CD4-positive, alpha-beta memory T cell (primary cell): Measurements from ENCODE around the gene NRARP. TPM values are rescaled to one million over a fixed set of nuclear protein-coding genes. Genes with fewer than 3 reads are reported as not detected.

ENCODE experiments used
- CTCF ChIA-PET: fragments of 350-600 bp; sonication (Branson Sonifier 250); formaldehyde crosslinking; loops from one replicate; lab custom pipeline; 2021; ENCODE audit warnings: inconsistent platforms; ENCODE audit not compliant: partially characterized antibody; lab: Charles Lee
- POLR2A ChIA-PET: fragments of 350-600 bp; sonication (Branson Sonifier 250); formaldehyde crosslinking; loops from one replicate; lab custom pipeline; 2021; ENCODE audit not compliant: partially characterized antibody; lab: Charles Lee
- DNase-seq, 5 donors: peaks; one replicate each; pipeline versions ENCODE4 v3.0.0 to v3.0.0-alpha.2; 2020 to 2022; ENCODE audit warnings: mixed read lengths in 1 of 5
- H3K27ac ChIP-seq: one replicate; pipeline ENCODE4 v1.7.0; 2013; ENCODE audit warnings: low read depth, low read length
- H3K27me3 ChIP-seq: 2 replicates; pipeline ENCODE4 v1.7.0; 2013; ENCODE audit warnings: mild to moderate bottlenecking, low read length, moderate library complexity; ENCODE audit not compliant: insufficient read depth
- H3K36me3 ChIP-seq: 2 replicates; pipeline ENCODE4 v1.7.0; 2013; ENCODE audit warnings: mild to moderate bottlenecking, low read length, moderate library complexity; ENCODE audit not compliant: insufficient read depth
- H3K4me1 ChIP-seq: 2 replicates; pipeline ENCODE4 v1.7.0; 2013; ENCODE audit warnings: mild to moderate bottlenecking, low read length, moderate library complexity; ENCODE audit not compliant: insufficient read depth
- H3K4me3 ChIP-seq, 2 donors: one replicate each; pipeline ENCODE4 v1.7.0; 2013; ENCODE audit warnings: low read length in 2 of 2, mild to moderate bottlenecking in 1 of 2
- H3K9me3 ChIP-seq, 2 donors: one replicate each; pipeline ENCODE4 v1.7.0; 2013; ENCODE audit warnings: low read length in 2 of 2, control low read depth in 1 of 2; ENCODE audit not compliant: control insufficient read depth in 1 of 2
- H3K27ac Mint-ChIP-seq, 7 donors: one replicate each; pipeline ENCODE4 v1.8.0; 2020 to 2021; ENCODE audit warnings: mixed read lengths in 7 of 7, mild to moderate bottlenecking in 6 of 7, inconsistent platforms in 3 of 7, moderate library complexity in 3 of 7
- H3K27me3 Mint-ChIP-seq, 2 donors: one replicate each; pipeline ENCODE4 v1.8.0; 2020 to 2021; ENCODE audit warnings: mixed read lengths in 2 of 2
- H3K36me3 Mint-ChIP-seq, 2 donors: one replicate each; pipeline ENCODE4 v1.8.0; 2020 to 2021; ENCODE audit warnings: mixed read lengths in 2 of 2, inconsistent platforms in 1 of 2, mild to moderate bottlenecking in 1 of 2
- H3K4me1 Mint-ChIP-seq, 4 donors: one replicate each; pipeline ENCODE4 v1.8.0; 2020 to 2021; ENCODE audit warnings: mixed read lengths in 4 of 4, mild to moderate bottlenecking in 1 of 4
- H3K4me3 Mint-ChIP-seq, 8 donors: one replicate each; pipeline ENCODE4 v1.8.0; 2020 to 2021; ENCODE audit warnings: mixed read lengths in 8 of 8, mild to moderate bottlenecking in 7 of 8, moderate library complexity in 6 of 8, inconsistent platforms in 3 of 8
- H3K9me3 Mint-ChIP-seq, 8 donors: one replicate each; pipeline ENCODE4 v1.8.0; 2020 to 2021; ENCODE audit warnings: mixed read lengths in 8 of 8, mild to moderate bottlenecking in 5 of 8, inconsistent platforms in 3 of 8, moderate library complexity in 1 of 8
- intact Hi-C: fragments of 100-400 bp; cut with micrococcal nuclease; formaldehyde crosslinking; loops from one replicate; pipeline ENCODE4 v1.15.1; 2023
- polyA plus RNA-seq, 2 donors: library from polyadenylated mRNA; unstranded; fragments of 300-500 nt; fragmentation: Illumina TruSeq; gene quantifications; one replicate each; pipeline ENCODE4 v1.2.3, GENCODE V29; 2021
- total RNA-seq, 2 experiments: library from RNA; stranded (reverse); gene quantifications; one replicate each; pipeline ENCODE4 v1.2.3, GENCODE V29; 2021

The NRARP gene
- total and polyA plus RNA-seq, 4 experiments from 2014 or later = 0.25 to 0.29 TPM; not detected in 2

DNA sequence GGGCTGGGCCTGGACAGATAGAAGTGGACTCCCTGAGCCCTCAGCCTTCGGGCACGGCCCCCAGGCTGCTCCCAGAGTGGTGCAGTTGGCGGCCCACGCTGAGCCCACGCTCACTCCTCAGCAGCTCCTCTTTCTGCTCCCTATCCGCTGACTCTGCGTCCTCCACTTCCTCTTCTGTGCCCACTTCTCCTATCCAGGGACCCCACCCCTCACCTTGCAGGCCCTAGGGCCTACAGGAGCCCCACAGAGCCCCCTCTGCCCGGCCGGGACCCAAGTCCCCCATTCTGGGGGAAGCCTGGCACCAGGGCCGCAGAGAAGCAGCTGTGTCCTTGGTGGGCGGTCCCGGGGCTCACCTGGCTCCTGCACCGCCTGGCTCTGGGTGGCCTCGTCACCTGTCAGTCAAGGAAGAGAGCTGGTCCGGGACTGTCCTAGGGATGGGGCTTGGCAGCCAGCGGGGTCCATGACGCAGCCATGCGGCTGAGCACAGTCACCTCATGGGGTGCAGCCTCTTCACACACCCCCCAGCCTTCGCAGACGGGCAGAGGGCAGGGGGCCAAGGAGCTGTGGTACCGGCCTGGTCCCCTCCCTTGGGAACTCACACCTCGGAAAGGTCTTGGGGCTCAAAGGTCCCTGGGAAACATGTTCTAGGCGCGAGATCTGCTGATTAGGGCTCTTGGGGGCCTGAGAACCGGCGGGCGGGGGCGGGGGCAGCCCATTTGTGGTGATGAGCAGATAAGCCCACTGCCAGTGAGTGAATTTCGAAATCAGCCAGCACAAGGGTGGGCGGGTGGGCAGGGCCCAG lies 5.4 kb upstream of the NRARP start:
- H3K27me3 Mint-ChIP-seq = no peaks in the 10 kb centered on the region
- POLR2A ChIA-PET = no interaction called here

DNA sequence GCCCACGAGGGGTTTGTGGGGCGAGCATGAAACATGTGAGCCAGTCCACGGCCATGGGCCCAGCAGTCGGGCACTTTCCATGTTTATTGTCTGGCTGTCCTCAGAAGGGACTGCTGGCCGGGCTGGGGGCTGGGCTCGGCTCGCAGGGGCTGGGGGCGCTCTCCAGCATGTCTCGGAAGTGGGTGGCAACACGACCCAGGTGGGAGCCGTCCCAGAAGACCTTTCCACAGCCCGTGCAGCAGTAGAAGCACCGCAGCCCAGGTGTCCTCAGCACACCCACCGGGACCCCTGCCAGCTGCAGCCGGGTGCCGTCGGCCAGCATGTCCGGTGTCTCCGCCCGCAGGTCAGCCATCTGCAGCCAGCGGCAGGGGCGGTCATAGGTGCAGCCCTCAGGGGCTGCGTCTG lies 4.8 kb upstream of the NRARP start:
- H3K36me3 ChIP-seq = no peaks in the 10 kb centered on the region
- H3K27ac ChIP-seq = no peak overlapping the region
- H3K27me3 ChIP-seq = no peaks in the 10 kb centered on the region
- H3K9me3 ChIP-seq = no peaks in the 10 kb centered on the region
- peak overlapping the region in 1 of 8 donors; percentile 20 for H3K4me3 Mint-ChIP-seq
- ChIA-PET CTCF (no interaction called here), POLR2A (no interaction called here)
- no peaks in the 10 kb centered on the region for H3K27me3 Mint-ChIP-seq
- no peaks in the 10 kb centered on the region for H3K9me3 Mint-ChIP-seq
- H3K36me3 Mint-ChIP-seq = no peaks in the 10 kb centered on the region
- H3K4me1 ChIP-seq = peaks cover 20% of the 10 kb centered on the region
- H3K4me3 ChIP-seq = no peak overlapping the region
- H3K4me1 Mint-ChIP-seq = peaks cover 2 to 21% (median 9%) of the 10 kb centered on the region in 4 donors
- intact Hi-C loops = loop anchor here (10.0 kb wide), 1 partner anchor 228 kb away; no protein-coding TSS in a partner anchor
- no peak for DNase-seq
- no peak overlapping the region for H3K27ac Mint-ChIP-seq

More for the DNA sequence above, 5.4 kb upstream of the NRARP start:
- peaks cover 20% of the 10 kb centered on the region for H3K4me1 ChIP-seq
- H3K27ac ChIP-seq = no peak overlapping the region
- H3K4me3 ChIP-seq = no peak overlapping the region
- H3K36me3 ChIP-seq = no peaks in the 10 kb centered on the region
- no peak overlapping the region for H3K27ac Mint-ChIP-seq
- CTCF ChIA-PET = interaction anchor here (0.6 kb wide), 1 partner anchor 318 kb away, joined by 3 read pairs; no protein-coding TSS in a partner anchor
- H3K9me3 ChIP-seq = no peaks in the 10 kb centered on the region
- peaks cover 2 to 21% (median 9%) of the 10 kb centered on the region in 4 donors for H3K4me1 Mint-ChIP-seq
- H3K9me3 Mint-ChIP-seq = no peaks in the 10 kb centered on the region
- no peak for DNase-seq
- no peak overlapping the region for H3K4me3 Mint-ChIP-seq
- intact Hi-C loops = loop anchor here (10.0 kb wide), 1 partner anchor 227 kb away; no protein-coding TSS in a partner anchor
- H3K27me3 ChIP-seq = no peaks in the 10 kb centered on the region
- H3K36me3 Mint-ChIP-seq = no peaks in the 10 kb centered on the region

DNA sequence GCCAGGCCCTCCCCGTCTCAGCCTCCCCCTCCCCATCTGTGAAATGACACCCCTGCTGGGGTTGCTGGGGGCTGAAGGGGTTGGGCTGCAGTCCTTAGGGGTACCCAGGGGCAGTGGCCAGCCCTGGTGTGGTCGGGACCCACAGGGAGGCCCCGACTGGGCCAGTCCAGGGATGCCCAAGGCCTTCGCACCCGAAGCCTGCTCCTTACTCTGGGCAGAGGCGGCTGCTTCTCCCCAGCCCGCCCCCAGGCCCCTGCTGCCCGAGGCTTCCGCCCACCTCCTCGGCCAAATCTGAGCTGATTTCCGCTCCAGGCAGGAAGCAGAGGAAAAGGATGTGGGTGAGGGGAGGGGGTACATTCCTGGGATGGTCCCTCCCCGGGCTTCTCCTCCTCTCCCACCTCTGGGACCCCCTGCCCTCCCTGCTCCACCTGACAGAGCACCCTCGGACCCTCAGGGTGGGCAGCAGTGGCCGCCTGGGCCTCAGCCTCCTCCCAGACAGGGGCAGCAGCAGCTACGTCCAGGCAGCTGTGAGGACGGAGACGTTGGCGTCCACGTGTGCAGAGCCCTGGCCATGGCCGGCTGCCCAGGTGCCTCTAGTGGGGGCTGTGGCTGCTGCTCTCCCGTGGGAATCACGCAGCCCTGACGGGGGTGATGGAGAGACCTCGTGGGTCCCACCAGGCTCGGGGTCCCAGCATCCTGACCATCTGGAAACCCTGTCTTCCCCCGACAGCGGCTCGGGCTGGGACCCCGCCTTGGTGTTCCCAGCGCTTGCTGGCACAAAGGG lies 4.2 kb upstream of the NRARP start:
- Mint-ChIP-seq H3K36me3 (no peaks in the 10 kb centered on the region), H3K4me1 (peaks cover 2 to 21% (median 11%) of the 10 kb centered on the region in 4 donors), H3K27me3 (no peaks in the 10 kb centered on the region), H3K27ac (no peak overlapping the region), H3K4me3 (peak overlapping the region in 1 of 8 donors; percentile 20), H3K9me3 (no peaks in the 10 kb centered on the region)
- CTCF ChIA-PET = no interaction called here
- Histone ChIP-seq H3K4me1 (peaks cover 20% of the 10 kb centered on the region), H3K9me3 (no peaks in the 10 kb centered on the region), H3K4me3 (peak overlapping the region in 1 of 2 donors; percentile 13), H3K36me3 (no peaks in the 10 kb centered on the region), H3K27ac (no peak overlapping the region), H3K27me3 (no peaks in the 10 kb centered on the region)
- DNase-seq = no peak
- POLR2A ChIA-PET = no interaction called here
- intact Hi-C loops = loop anchor here (10.0 kb wide), 1 partner anchor 229 kb away; no protein-coding TSS in a partner anchor

DNA sequence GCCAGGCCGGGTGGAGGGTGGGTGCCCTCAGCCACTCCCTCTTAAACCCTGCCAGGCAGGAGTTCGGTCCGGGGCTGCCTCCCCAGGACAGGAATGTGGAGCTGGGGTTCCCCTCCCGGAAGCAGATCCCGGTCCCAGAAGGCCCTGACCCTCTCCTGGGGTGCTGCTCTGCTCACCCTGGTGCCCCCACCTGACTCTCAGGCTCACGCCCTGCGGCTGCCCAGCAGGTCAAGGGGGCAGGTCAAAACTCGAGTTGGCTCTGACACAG lies 3.7 kb upstream of the NRARP start:
- Mint-ChIP-seq H3K36me3 (no peaks in the 10 kb centered on the region), H3K4me3 (peak overlapping the region in 2 of 8 donors; percentile 61 to 71), H3K4me1 (peaks cover 3 to 24% (median 12%) of the 10 kb centered on the region in 4 donors), H3K27me3 (peaks cover 0 to 1% of the 10 kb centered on the region in 2 donors), H3K9me3 (no peaks in the 10 kb centered on the region), H3K27ac (no peak overlapping the region)
- DNase-seq = no peak
- no peaks in the 10 kb centered on the region for H3K9me3 ChIP-seq
- H3K4me1 ChIP-seq = peaks cover 23% of the 10 kb centered on the region
- no peaks in the 10 kb centered on the region for H3K36me3 ChIP-seq
- H3K27me3 ChIP-seq = no peaks in the 10 kb centered on the region
- H3K4me3 ChIP-seq = peak overlapping the region in 1 of 2 donors; percentile 13
- ChIA-PET POLR2A (no interaction called here), CTCF (no interaction called here)
- no peak overlapping the region for H3K27ac ChIP-seq
- intact Hi-C loops = loop anchor here (10.0 kb wide), 1 partner anchor 229 kb away; no protein-coding TSS in a partner anchor

DNA sequence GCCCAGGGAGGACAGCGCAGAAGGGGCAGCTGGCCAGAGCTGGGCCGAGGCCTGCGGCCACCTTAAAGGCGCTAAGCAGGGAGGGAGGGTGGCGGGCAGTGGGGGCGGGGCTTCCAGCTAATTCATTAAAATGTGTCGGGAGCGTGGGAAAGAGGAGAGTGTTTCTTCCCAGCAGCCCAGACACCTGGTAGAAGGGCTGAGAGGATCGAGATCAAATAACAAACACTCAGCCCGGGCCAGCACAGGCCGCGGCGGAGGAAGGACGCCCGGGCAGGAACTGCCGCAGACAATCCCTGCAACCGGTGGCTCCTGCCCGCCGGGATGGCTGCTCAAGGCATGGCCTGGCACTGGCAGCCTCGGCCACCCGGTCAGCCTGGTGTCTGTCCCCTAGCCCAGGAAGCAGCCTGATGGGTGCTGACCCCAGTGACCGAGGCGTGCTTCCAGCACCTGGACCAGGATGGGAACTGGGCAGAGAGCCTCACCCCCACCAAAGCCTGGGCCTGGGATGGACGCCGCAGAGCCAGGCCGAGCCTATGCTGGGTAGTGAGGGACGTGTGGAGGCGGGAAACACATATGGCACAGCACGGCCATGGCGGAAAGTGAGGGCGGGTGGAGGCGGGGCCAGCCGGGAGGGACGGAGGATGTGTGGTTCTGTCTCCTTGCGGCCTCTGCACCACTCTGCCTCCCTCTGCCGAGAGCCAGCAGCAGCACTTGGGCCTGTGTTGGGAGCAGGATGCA lies 3.2 kb upstream of the NRARP start:
- ChIA-PET POLR2A (no interaction called here), CTCF (no interaction called here)
- Mint-ChIP-seq H3K27ac (peak overlapping the region in 1 of 7 donors; percentile 4), H3K27me3 (peaks cover 0 to 3% of the 10 kb centered on the region in 2 donors), H3K4me1 (peaks cover 3 to 26% (median 14%) of the 10 kb centered on the region in 4 donors), H3K36me3 (no peaks in the 10 kb centered on the region), H3K9me3 (no peaks in the 10 kb centered on the region), H3K4me3 (peak overlapping the region in 3 of 8 donors; percentile 29 to 71 (median 61))
- Histone ChIP-seq H3K27ac (no peak overlapping the region), H3K4me1 (peaks cover 28% of the 10 kb centered on the region), H3K27me3 (no peaks in the 10 kb centered on the region), H3K36me3 (no peaks in the 10 kb centered on the region), H3K4me3 (no peak overlapping the region), H3K9me3 (no peaks in the 10 kb centered on the region)
- intact Hi-C loops = loop anchor here (10.0 kb wide), 1 partner anchor 230 kb away; no protein-coding TSS in a partner anchor
- peak in 4 of 5 donors; percentile 45 to 70 (median 50) for DNase-seq

DNA sequence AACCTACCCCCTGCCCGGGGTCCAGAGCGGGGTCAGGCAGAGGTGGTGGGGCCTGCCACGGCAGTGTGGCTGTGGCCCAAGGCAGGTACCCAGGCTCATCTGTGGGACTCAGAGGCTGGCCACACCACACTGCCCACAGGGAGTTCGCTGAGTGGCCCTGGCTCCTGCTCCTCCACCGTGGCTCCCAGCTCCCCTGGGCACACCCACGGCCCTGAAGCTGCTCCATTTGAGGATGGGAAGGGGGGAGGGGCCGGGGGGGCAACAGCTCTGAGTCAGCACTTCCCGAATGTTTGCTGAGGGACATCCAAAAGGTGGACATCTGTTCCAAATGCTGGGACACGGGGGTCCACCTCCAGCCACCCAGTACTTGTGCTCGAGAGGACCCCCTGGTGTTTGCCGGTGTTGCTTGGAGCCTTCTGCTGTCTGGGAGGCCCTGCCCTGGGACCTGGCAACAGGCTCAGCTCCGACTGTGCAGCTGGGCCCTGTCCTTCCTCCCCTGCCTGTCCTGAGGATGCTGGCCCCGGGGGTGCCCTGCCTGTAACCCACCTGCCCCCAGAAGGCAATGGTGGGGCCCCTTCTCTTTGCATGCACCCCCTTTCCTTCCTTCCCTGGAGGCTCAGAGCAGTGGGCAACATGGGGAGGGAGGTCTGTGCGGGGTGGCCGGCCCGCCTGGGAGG lies 2.5 kb upstream of the NRARP start:
- H3K4me1 ChIP-seq = peaks cover 32% of the 10 kb centered on the region

More for the DNA sequence above, 2.5 kb upstream of the NRARP start:
- H3K27ac ChIP-seq = no peak overlapping the region
- DNase-seq = no peak
- Mint-ChIP-seq H3K27me3 (peaks cover 2 to 6% of the 10 kb centered on the region in 2 donors), H3K9me3 (no peaks in the 10 kb centered on the region), H3K4me3 (no peak overlapping the region), H3K4me1 (peaks cover 3 to 26% (median 14%) of the 10 kb centered on the region in 4 donors), H3K27ac (no peak overlapping the region), H3K36me3 (no peaks in the 10 kb centered on the region)
- H3K36me3 ChIP-seq = no peaks in the 10 kb centered on the region
- ChIA-PET POLR2A (no interaction called here), CTCF (no interaction called here)
- intact Hi-C loops = loop anchor here (10.0 kb wide), 1 partner anchor 230 kb away; no protein-coding TSS in a partner anchor
- H3K27me3 ChIP-seq = peaks cover 6% of the 10 kb centered on the region
- H3K4me3 ChIP-seq = no peak overlapping the region
- no peaks in the 10 kb centered on the region for H3K9me3 ChIP-seq
